Right renal cortex interstitium (tissue), 3 donors: ENCODE measurements around the gene LYZL1. TPM values are rescaled to one million over a fixed set of nuclear protein-coding genes. Genes with fewer than 3 reads are reported as not detected.
"Not testable (repeated sequence)": the region's sequence is repeated elsewhere in the genome, so short reads cannot be mapped to it uniquely, and the experiment has no call there.

Experiments
- DNase-seq, 3 donors: peaks; one replicate each; pipeline ENCODE4 v3.0.0-alpha.2; 2013; ENCODE audit warnings: low read depth in 3 of 3, low spot score in 2 of 3
- polyA plus RNA-seq, 3 donors: library from polyadenylated mRNA; unstranded; fragments of 120-200 nt; gene quantifications; one replicate each; pipeline ENCODE4 v1.2.1, GENCODE V29; 2013; ENCODE audit not compliant: insufficient read length in 3 of 3

The LYZL1 gene
- not detected for polyA plus RNA-seq

DNA sequence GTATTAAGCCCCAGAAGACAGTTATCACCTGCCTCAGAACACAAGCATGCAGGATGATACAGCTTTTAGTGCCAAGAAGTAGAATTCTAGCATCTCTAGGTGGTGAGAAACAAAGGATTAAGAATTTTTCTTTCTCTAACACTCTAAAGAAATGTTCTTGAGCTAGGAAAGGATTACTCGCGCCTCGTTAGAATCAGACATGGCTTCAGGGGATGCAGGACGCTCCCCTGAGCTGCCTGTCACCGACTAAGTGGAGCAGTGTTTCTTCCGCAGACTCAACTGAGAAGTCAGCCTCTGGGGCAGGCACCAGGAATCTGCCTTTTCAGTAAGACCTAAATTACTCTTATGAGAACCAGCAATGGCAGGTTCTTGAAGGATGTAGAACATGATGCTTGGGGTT, at the start of gene LYZL1:
LYZL1 (plus strand) TSS at position 165 of the 400 bp plus-strand sequence. CDS start 2,798 bp downstream, outside the sequence.
- DNase-seq: not testable (repeated sequence)

GRCh38 chr10:29239569-29240472, 49.0 kb upstream of the LYZL1 start:
- DNase-seq: no peak

DNA sequence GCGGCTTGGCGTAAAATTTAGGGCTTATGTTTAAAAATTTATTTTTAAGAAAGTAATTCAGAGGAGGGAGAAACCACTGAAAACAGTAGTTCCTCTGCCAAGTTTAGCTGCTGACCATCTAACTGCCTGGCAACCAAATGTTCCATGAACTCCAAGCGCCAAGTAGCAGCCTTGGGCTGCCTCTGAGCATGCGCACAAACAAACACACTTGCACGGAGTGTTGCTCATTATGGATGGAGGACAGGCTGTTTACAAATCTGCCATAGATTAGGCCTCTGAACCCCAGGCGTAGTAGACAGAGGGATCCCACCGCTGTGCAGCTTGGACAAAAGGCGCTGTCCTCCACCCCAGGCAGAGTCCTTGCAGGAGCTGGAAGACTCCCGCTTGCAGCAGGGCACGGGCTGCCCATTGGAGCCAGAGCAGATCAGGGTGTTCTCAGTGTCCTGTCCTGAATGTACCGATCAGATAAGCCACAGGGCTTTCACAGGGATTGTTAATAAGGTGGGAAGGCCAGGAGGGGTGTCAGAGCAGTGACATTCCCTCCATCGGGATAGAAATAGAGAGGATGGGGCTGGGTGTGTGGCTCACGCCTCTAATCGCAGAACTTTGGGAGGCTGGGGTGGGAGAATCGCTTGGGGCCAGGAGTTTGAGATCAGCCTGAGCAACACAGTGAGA, 47.7 kb upstream of the LYZL1 start:
- no peak for DNase-seq

DNA sequence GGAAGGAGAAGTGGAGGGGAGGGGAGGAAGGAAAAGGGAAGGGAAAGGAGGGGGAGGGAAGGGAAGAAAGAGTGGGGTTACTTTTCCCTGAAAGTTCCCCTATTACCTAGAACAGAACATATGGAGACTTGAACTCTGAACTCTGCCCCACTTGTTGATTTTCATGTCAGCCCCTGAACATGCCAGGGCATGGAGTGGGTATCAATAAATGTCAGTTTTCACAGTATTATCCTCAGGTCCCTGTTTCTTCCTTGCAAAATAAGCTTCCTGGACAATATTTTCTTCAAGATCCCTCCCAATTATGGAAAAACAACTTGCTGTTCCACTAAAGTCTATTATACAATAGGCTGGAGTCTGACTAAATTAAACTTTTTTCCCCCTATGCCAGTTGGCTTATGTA, 46.9 kb upstream of the LYZL1 start:
- no peak for DNase-seq

DNA sequence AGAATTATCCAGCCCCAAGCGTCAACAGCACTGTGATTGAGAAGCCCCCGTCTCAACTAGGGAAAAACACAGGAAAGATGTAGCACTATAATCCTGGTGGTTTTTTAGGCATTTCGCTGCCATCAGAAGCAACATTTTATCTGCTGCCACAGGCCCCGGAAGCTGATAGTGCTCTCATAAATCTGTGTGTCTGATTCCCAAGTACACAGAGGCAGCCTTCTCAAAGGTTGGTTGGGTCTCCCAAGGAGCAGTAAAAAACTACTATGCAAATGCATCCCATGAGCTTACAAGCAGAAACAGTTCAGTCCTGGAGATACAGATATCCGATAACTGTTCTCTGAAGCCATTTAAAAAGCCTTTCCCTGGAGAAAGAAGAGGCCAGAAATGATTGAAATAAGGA, 45.8 kb upstream of the LYZL1 start:
- no peak for DNase-seq

GRCh38 chr10:29243750-29244149, 45.1 kb upstream of the LYZL1 start:
- DNase-seq: no peak

DNA sequence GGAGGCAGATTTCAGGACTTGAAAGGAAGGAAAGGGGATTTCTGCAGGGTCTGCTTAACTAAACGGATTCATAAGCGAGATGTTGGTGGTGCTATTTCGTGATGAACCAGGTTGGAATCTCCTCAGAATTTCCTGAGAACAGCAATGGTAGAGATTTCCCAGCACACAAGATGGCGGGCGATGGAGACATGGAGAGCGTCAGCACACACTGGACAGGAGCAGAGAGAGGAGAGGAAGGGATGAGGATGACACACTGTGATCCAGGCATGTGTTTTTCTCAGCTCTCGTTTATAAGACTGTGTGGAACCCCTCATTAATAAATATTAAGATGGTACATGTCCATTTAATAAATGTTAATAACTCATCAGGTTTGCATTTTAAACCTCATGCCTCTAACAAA, 43.9 kb upstream of the LYZL1 start:
- DNase-seq: no peak

DNA sequence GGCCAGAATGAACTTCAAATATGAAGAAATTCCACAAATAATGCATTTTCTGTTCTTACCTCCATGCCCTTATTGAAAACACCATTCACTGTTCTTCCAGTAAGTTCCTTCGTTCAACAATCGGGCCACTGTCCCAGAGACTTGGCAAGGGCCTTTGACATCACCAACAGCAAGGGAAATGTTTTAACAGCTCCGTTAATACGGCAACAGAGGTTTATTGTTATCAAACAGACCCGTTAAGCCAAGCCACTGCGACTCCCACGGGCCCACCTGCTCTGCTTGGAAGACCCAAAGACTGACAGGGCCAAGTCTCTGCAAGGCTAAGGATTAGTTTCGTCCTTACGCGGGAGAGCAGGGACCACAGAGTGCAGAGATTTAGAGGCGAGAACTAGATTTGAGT, 43.4 kb upstream of the LYZL1 start:
- no peak for DNase-seq

DNA sequence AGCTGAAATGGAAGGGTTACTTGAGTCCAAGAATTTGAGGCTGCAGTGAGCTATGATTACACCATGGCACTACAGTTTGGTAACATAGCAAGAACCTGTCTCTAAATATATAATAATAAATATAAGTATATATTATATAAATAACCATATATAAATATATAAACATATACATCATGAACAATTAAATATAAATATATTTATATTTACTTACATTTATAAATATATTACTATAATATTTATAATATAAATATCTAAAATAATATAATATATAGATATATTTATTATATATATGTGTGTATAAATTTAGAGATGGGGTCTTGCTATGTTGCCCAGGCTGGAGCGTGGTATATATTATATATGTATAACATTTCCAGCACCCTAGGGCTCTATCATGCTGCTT, 42.4 kb upstream of the LYZL1 start:
- no peak for DNase-seq

- DNase-seq: no peak
Measured at GRCh38 chr10:29248158-29248557, 40.7 kb upstream of the LYZL1 start.

DNA sequence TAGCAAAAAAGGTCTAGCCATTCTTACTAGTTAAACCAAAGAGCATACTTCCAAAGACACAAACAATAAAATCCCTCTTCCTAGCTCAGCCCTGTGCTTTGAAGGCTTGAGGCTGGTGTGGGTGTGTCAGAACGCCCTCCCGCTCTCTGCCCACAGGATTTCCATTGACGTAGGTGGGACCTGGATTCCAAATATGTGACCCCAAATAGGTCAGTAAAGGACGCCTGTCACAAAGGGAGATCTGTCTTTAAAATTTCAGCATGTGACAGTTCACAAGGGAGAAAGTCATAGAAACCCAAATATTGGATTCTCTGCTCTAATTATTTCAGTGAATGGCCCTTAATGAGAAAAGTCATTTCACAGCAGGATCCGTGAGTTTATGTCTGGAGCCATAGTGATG, 39.9 kb upstream of the LYZL1 start:
- DNase-seq: no peak

- no peak for DNase-seq
Measured at GRCh38 chr10:29250066-29250465, 38.8 kb upstream of the LYZL1 start.

DNA sequence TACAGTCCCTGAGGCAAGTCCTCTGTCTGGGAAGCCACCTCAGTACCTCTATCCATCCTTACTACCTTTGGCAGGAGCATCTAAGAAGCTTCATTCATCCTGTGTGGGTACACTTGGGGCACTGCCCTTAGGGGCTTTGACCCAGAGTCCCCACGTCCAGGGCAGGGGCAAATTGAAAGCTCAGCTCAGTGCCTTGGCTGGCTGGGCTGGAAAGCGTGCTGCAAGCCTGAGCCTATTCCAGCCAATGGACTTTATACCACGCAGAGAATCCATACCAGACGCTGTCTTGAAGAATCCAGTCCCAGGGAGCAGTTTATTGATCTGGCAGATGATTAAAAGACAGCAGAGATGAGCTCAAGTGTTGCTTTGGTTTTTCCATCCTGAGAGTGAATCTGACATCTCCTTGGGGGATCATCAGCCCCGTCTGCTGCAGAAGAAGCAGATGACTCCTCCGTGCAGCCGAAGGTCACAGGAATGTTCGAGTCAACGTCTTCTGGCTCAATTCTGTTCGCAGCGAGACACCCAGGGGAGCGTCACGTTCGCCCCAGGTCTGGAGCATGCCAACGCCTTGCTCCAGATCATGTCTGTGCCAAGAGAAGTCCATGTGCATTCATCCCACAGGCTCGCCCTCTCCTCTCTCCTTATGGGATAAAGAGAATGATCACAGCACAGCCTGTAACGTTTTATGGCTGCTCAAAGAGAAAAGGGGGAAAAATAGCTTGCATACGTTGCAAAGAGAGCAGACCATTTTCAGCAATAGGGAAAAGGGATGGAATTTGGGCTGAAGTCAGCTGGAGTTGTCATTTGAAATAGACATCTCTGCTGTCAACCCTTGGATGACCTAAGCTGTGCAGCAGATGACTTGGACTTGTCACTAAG, 35.8 kb upstream of the LYZL1 start:
- DNase-seq: no peak

- no peak for DNase-seq
Measured at GRCh38 chr10:29253690-29254029, 35.2 kb upstream of the LYZL1 start.

GRCh38 chr10:29254123-29255046, 34.5 kb upstream of the LYZL1 start:
- peak in 1 of 3 donors; percentile 47 for DNase-seq

DNA sequence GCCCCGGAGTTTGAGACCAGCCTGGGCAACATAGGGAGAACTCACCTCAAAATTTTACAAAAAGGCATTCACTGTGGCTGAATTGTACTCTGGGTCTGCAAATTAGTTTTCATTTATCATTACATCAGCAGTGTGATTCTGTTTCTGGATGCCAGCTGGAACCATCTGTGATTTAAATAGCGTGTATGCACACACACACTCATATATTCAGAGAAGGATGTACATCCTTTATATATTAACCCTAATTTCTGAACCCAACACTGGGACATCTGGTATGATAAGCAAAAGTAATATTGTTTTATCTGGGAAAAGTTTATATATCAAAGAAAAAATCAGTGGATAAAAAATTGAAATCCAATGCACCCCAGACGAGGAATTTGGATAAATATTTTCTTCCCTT, 33.8 kb upstream of the LYZL1 start:
- DNase-seq: no peak

GRCh38 chr10:29256019-29256418, 32.9 kb upstream of the LYZL1 start:
- DNase-seq: no peak

DNA sequence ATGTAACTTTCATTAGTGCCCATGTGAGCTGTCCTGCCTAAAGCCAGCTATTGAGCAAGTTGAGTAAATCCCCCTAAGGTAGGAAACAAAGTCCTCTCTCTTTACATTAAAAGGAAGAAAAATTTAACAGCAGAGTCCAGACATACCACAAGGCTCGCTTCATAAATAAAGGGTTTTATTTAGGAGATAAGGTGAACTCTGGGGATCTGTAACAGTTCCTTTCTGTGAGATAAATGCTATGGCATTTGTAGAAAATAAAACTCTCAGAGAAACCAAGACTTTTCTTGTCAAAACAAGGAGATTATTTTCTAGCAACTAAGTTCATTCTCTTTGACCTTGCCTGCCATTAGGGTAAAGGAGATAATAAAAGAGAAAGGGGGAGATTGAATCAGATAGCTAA, 32.3 kb upstream of the LYZL1 start:
- no peak for DNase-seq

- peak in 1 of 3 donors; percentile 41 for DNase-seq
Measured at GRCh38 chr10:29257106-29257783, 31.6 kb upstream of the LYZL1 start.

DNA sequence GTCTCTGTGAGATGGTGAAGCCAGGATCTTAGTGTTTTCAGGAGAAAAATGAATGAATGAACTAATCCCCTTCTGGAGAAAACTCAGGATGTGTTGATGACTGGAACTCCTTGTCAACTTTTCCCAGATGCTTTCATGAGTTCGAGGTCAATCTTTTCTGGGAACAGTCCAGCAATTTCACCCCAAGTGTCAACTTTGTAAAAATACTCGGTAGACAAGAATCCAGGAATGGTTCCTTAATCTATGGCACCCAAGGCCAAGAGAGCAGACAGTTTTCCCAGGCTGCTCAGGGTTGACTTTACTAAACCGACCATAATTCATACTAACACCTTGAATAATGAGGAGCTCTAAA, 31.1 kb upstream of the LYZL1 start:
- DNase-seq: no peak
